GM19455 (cell line): ENCODE data around the gene WBP1L.
A peak's percentile ranks its signal among the peaks of the same experiment; 100 is the strongest.
"Not testable (repeated sequence)": the region's sequence is repeated elsewhere in the genome, so short reads cannot be mapped to it uniquely, and the experiment has no call there.

Experiments
- ATAC-seq: cut with Tn5 transposase; IDR thresholded peaks from one replicate; pipeline ENCODE4 v1.9.1; 2021; ENCODE audit not compliant: unreplicated experiment

Gene WBP1L

DNA sequence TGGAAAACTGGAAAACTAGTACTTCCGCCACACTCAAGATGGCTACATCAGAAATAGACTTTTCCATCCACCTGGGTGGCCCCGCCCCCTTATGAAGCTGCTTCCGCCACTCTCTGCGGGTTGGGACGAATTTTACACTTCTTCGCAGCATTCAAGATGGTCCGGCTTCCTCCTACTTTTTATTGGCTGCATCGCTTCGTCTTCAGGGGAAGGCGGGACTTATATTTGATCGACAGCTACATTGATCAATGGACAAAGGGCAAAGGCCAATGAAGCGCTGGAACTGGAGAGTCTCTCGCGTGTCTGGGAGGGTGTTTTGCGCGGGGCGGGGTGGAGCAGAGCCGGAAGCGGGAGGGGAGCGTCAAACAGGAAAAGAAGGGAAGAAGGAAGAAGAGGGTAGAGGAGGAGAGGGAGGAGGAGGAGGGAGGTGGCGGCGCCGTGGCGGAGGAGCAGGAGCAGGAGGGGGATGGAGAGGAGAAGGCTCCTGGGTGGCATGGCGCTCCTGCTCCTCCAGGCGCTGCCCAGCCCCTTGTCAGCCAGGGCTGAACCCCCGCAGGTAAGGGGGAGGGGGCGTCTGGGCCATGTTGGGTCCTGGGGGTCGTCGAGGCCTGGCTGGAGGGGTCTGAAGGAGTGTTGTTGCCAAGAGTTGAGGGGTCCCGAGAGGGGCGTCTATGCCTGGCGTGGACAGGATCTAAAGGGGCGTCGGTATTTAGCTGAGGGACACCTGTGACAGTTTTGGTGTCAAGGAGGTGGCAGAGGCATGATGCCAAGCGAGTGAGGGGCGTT is at the start of gene WBP1L:
Gene WBP1L (plus strand): TSS at position 361 of the 786 bp plus-strand sequence. CDS start 106 bp downstream, at position 467.
- ATAC-seq, result peak; percentile 94

DNA sequence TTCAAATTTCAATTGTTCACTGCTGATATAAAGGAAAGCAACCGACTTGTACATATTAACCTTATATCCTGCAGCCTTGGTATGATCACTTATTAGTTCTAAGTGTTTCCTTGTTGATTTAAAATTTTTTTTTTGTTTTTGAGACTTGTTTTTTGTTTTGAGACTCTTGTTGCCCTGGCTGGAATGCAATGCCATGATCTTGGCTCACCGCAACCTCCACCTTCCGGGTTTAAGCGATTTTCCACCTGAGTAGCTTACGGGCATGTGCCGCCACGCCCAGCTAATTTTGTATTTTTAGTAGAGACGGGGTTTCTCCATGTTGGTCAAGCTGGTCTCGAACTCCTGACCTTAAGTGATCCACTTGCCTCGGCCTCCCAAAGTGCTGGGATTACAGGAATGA is 48.3 kb upstream of the WBP1L start:
- not testable (repeated sequence) for ATAC-seq

DNA sequence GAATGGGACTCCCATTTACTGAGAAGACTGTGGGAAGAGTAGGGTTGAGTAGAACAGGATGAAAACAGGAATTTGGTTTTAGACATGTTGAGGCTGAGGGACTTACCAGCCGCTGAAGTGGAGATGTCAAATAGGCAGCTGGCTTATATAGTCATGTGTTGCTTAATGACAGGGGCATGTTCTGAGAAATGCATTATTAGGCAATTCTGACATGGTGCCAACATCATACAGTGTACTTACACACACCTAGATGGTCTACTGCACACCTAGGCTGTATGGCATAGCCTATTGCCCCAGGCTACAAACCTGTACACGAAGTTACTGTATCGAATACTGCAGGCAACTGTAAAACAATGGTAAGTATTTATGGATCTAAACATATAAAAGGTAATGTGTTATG is 47.0 kb upstream of the WBP1L start:
- no peak for ATAC-seq

DNA sequence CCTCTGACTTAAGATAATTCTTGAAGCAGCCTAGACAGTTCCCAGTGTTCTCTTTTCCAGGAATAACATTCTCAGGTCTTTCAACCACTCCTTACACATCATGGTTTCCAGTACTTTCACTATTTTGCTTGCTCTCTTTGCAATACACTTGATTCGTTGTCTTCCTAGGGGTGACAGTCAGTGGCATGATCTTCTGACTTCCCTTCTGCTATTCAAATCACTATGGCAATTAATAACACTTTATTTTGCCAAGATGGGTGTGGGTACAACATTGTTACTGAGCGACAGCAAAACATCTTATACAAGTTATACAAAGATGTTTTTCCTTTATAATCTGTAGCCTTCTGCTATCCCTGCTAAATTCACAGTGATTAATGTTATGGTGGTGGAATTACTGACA is 44.9 kb upstream of the WBP1L start:
- ATAC-seq, result no peak

DNA sequence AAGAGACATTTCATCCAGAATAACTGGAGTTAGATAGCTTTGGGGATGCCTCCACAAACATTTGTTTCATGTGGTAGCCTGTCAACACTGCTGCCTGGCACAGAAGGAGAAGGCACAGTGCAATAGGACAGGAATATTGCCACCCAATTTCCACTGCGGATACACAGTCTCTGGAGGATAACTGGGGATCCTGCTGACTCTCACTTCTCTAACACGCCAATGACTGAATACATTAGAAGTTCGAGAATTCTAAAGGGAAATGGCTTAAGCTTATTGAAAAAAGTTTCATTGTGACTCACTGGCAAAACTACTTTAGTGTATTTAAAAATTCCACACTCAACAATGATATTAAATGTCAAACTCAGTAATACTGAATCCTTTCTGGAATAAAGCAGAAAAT is 42.5 kb upstream of the WBP1L start:
- ATAC-seq, result no peak

DNA sequence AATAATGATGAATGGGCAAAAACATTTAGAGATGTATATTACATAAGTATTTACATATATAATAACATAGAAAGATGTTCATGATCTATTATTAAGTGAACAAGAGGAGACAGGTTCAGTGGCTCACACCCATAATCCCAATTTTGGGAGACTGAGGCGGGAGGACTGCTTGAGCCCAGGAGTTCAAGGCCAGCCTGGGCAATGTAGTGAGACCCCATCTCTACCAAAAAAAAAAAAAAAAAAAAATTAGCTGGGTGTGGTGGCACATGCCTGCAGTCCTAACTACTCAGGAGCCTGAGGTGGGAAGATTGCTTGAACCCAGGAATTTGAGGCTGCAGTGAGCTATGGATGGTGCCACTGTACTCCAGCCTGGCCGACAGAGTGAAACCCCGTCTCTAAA is 42.0 kb upstream of the WBP1L start:
- ATAC-seq, result no peak

DNA sequence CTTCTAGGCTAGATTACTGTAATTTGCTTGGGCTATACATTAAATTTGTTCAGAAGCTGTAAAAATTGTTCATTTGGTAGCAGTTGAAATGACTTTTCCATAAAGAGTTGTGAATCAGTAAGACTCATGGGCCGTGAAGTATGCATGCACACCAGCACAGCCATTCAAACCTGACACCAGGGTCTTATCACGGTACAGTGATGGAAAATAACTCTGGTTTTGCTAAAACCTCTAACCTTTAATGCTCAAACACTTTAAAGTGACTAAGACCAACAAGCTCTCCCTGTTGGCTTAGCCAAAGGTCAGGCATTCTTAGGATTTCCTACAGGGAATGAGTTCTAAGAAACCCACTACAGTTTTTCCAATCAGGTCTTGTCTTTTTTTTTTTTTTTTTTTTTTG is 41.0 kb upstream of the WBP1L start:
- ATAC-seq, result no peak

DNA sequence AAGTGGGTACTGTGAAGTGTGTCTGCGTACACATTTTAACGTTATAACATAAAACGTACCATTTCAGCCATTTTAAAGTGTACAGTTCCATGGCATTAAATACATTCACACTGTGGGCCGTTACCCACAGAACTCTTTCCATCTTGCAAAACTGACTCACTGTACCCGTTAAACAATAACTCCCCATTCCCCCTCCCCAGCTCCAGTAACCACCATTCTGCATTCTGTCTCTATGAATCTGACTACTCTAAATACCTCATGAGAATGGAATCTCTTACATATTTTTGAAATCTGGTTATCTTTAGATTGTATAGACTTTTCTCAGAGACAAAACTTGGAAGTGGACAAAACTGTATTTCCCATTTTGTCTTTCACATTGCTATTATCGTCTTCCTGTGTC is 38.8 kb upstream of the WBP1L start:
- no peak for ATAC-seq

DNA sequence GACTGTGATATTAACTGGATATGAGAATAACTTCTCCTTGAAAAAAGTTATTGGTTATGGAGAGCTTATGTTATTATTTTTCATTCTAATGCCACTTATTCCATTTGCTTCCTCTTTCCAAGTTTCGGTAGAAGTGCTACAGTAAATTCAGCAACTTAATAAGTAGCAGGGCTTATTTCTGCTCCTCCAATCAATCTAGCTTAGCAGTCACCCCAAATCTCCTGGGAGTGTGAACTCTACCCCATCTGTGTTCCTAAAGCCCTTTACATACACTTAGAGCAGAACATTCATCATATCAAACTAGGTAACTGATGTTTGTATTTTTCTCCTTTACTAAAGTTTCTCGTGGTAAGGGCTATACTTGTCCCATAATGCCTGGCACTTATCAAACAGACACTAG is 38.2 kb upstream of the WBP1L start:
- no peak for ATAC-seq

DNA sequence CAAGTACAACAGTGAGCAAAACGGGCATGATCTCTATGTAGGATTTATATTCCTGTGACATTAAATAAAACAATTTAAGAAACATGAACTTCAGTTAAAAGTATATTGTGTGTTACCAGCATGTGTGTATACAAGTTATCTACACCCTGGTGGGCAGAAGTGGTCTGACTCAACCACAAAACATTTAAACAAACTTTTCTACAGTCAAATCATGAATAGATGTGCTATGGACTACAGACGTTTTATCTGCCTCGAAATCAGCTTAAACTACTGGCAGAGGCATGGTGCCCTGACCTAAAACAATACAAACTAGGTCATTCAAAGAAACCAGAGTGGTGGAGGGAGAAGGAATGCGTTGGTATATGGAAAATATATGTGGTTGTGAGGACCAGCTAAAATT is 33.1 kb upstream of the WBP1L start:
- no peak for ATAC-seq

DNA sequence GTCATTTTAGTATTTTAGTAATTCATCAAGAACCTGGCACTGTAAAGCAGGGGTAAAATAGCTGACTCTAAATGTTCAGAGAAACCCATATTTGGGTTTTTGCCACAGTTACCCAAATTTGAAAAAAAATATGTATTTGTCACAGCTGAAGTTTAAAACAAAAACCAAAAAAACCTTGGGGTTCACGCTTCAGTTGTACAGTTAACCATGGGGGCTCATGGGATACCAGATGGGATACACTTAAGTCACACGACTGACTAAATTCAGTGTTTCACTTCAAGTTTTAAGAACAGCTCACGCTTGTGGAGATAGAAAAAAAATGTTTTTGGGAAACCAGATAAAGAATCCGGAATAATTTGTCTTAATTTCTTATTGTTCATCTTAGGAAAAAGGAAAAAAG is 31.7 kb upstream of the WBP1L start:
- no peak for ATAC-seq

DNA sequence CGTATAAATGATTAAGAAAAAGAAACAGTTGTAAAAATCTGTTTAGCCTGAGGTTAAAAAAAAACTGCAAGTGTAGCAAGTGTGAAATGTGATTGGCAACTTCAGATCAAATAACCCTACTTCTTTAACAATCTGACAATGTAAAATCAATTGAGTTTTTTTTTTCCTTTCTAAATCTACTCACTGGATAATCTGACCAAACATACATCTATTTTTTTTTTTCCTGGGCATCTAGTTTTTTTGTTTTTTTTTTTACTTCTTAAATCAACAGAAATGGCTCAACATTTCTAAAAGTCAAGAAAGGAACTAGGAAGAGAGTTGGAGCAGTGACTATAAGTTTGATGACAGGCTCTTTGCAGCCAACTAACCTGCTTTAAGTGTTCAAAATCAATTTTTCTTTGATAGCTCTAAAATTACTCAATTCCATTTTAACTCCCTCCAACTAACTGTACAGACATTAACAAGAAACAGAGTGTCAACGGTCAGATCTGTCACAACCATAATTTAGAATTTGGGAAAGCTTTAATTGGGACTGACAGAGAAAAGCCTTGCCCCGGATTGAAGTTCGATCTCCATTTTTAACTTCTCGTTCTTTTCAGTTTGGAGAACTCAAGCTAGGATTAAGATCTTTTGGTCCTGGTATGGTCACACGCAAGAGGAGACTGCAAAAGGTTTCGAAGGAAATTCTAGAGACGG is 30.8 kb upstream of the WBP1L start:
- no peak for ATAC-seq

DNA sequence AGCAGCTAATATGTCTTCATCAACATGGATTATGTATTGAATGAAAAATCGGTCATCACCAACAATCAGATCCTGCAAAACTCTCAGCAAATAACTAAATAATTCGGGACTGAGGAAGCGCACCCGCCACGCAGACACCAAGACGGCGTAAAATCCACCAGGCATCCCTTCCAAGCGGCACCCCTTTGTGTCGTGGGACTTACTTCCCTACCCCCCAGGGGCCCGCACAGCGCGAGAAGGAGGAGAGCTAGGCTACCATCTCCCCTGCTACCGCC is 30.3 kb upstream of the WBP1L start:
- no peak for ATAC-seq

DNA sequence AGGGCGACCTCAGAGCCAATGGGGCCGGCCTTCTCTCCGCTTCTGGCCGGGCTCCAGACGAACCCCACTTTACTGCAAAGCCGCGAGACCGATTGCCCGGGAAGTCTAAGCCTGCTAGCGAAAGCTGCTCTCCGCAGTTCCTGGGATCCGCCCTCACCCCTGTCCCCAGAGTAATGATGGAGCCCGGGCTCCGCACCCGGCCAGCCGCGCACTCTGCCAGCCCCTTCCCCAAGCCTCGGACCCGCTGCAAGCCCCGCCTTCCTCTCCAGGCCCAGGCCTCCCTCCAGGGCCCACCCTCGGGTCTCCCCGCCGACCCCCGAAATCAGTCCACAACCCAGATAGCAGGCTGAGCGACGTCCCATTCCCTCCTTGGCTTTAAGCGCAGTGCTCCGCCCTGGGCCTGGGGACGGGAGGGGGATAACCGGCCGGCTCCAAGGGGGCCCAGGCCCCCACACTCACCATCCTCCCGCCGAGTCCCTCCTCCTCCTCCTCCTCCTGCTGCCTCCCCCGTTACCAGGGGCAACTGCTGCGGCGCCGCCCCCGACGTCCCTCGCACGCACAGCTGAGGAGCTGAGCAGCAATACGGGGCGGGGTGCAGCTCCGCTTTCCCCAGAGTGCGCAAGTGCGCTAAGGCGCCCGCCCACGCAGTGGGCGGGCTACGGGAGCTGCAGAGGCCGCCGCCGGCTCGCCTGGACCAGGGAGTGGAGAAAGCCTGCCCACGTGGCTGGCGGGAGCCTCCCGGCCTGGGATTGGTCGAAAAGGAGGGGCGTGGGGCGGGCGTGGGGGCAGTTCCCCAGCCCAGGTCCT is 29.7 kb upstream of the WBP1L start, which contains the start of gene ARL3:
Gene ARL3 (minus strand): TSS at position 584 of the 807 bp plus-strand sequence. CDS start 122 bp downstream, at position 462.
- ATAC-seq, result peak; percentile 73

DNA sequence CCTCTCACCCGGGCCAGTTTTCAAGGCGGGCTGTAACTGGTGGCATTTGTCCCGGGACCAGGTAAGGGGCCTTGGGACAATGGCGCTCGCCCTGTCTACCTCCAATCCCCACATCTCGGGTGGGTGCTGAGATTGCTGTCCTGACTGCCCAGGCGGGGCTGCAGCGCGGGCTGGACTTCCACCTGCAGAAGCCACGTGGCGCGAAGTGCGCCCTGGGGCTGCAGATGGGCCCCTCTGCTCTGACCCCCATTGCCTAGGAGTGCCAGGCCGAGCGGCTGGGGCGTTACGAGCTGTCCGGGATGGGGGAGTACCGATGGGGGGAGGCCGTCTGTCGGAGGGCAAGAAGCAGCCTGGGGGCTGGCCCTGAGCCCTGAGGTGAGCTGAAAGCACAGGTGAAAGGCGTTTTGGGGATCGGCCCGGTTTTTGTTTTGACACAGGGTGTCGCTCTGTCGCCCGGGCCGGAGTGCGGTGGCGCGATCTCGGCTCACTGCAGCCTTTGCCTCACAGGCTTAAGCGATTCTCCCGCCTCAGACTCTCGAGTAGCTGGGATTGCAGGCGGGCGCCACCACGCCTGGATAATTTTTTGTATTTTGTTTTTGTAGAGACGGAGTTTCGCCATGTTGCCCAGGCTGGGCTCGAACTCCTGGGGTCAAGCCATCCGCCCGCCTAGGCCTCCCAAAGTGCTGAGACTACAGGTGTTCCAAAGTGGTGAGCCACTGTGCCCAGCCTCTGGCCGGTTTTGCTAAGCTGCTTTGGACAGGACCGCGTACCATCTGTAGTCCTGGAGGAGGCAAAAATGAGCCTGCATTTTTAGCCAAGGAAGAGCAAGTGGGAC is 28.9 kb upstream of the WBP1L start, which contains the start of gene SFXN2:
Gene SFXN2 (plus strand): TSS at position 16 of the 835 bp plus-strand sequence. CDS start 12,001 bp downstream, outside the sequence.
- peak; percentile 29 for ATAC-seq

DNA sequence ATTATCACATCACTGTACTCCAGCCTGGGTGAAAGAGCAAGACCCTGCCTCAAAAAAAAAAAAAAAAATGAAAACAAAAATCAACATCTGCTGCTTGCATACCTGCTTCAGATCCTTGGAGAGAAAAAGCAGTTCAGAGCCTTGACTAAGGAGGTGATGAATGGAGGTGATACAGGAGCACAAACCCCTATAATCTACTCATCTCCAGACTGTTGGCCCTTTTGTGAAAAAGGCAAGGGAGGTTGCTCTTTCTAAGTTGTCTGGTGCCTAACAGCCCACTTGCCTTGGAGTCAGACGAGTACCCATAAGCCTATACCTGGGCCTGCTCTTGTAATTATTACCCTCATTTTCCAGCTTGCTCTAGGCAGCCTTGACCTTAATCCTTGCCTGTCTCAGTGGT is 27.9 kb upstream of the WBP1L start:
- no peak for ATAC-seq

DNA sequence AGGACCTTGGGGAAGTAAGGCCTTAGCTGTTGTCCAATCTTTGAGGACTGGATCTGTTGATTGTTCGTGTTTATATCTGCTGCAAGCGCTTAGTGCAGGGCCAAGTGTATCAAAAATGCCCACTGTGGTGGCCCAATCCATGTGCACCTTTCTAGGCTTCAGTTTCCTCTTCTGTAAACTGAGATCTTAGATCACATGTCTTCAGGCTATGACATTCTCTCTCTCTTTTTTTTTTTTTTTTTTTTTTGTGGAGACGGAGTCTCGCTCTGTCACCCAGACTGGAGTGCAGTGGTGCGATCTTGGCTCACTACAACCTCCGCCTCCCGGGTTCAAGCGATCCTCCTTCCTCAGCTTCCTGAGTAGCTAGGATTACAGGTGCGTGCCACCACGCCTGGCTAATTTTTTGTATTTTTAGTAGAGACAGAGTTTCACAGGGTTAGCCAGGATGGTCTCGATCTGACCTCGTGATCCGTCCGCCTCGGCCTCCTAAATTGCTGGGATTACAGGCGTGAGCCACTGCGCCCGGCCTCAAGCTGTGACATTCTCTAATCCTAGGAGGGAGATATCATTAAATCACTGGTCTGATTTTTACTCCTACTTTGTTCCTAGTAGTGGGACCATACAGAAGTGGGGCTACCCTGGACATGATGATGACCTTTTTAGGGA is 26.7 kb upstream of the WBP1L start:
- ATAC-seq, result not testable (repeated sequence)

DNA sequence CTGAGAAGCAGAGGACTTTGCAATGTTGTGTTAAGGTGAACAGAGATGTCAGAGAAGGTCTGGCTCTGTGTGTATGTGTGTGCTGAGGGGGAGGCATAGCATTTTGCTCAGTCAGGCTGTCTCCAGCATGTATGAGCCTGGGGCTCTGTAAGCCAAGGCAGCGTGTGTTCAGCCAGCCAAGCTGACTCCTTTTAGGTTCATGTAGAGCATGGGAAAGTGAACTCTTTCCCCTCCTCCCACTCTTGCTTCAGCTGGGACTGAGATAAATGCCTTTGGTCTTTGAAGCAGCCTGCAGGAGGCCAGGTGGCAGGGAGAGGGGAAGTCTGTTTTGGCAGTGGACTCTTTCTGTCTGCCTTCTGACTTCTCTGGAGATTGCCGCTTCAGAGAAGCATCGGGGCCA is 25.5 kb upstream of the WBP1L start:
- no peak for ATAC-seq

DNA sequence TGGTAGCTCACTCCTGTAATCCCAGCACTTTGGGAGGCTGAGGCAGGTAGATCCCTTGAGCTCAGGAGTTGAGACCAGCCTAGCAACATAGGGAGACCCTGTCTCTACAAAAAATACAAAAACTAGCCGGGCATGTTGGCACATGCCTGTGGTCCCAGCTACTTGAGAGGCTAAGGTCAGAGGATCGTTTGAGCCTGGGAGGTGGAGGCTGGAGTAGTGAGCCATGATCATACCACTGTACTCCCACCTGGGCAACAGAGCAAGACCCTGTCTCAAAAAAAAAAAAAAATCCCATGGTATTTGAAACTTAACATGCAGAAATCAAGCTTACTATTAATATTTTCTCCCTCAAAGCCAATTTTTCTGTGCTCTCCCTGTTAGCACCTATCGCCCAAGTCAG is 23.4 kb upstream of the WBP1L start:
- no peak for ATAC-seq

DNA sequence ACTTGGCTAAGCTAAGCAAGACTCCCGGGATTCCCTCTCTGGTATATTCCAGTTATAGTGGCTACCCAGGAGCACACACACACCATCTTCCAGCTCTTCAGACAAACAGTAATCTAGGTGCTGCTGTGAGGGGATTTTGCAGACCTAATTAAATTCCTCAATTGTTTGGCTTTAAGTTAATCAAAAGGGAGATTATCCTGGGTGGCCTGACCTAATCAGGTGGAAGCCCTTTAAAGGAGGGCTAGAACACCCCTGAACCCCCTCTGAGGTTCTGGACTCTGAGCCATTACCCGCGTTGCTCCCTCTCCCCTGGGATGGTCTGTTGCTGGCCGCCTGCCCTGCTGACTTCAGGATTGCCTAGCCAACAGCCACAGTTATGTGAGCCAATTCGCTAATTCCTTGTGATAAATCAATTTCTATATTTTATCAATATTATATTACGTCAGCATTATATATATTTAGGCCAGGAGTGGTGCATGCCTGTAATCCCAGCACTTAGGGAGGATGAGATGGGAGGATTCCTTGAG is 22.9 kb upstream of the WBP1L start:
- no peak for ATAC-seq
